GM21360 (cell line): Measurements from ENCODE around the gene SNX25.

Source experiments
- ATAC-seq: cut with Tn5 transposase; IDR thresholded peaks from one replicate; pipeline ENCODE4 v1.9.1; 2021; ENCODE audit warnings: mild to moderate bottlenecking, moderate library complexity; ENCODE audit not compliant: unreplicated experiment

SNX25 gene

DNA sequence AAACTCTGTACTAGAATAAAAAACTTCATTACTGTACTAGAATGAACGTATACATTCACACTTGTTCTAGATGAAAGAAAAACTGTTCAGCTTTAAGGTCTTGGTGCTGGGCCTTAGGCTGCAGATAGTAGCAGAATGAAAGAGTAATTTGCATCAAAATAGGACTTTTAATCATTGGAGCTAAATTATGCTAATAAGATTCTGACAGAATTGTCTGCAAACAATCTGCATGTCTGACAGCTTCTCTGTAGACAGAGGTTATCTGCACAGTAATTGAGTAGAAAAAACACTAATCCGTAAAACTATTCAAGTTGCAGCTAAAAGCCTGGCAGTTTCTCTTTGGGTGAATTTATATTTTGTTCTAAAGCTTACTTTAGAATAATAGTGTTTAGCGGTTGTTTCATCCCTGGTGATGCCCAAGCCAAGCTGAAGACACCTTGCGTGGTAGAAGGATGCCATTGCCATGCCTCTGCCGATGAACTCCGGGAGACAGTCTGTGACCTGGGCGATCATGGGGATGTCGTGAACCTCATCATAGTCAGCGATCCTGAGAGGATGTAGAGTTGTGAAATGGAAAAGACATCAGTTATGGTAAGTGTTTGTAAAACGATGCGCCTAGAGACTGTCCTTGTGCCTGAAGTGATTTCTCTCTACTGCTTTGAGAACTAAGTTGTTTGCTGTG is 161.0 kb downstream of the SNX25 start:
- ATAC-seq = no peak

- ATAC-seq = no peak
These were observed 162.3 kb downstream of the SNX25 start for GRCh38 chr4:185371702-185372101.

- no peak for ATAC-seq
These were observed 164.6 kb downstream of the SNX25 start for GRCh38 chr4:185374027-185374426.

DNA sequence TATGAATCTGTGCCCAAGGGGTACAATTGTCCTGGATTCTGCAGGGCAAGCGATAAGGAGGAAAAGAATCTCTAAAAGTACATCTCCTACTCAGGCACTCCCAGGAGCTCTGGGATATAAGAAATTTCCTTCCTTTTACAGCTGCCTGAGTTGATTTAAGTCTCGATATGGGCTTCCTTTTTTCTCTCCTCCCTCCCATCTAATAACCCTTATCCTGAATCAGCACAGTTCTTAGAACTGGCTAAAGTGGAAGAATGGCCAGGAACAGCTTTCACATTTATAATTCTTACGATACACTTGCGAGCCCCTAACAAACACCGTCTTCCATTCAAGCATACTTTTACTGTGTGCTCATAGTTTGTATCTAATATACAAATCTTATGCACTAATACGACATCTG is 165.2 kb downstream of the SNX25 start:
- no peak for ATAC-seq

GRCh38 chr4:185378264-185378663 is 168.9 kb downstream of the SNX25 start:
- ATAC-seq = no peak

DNA sequence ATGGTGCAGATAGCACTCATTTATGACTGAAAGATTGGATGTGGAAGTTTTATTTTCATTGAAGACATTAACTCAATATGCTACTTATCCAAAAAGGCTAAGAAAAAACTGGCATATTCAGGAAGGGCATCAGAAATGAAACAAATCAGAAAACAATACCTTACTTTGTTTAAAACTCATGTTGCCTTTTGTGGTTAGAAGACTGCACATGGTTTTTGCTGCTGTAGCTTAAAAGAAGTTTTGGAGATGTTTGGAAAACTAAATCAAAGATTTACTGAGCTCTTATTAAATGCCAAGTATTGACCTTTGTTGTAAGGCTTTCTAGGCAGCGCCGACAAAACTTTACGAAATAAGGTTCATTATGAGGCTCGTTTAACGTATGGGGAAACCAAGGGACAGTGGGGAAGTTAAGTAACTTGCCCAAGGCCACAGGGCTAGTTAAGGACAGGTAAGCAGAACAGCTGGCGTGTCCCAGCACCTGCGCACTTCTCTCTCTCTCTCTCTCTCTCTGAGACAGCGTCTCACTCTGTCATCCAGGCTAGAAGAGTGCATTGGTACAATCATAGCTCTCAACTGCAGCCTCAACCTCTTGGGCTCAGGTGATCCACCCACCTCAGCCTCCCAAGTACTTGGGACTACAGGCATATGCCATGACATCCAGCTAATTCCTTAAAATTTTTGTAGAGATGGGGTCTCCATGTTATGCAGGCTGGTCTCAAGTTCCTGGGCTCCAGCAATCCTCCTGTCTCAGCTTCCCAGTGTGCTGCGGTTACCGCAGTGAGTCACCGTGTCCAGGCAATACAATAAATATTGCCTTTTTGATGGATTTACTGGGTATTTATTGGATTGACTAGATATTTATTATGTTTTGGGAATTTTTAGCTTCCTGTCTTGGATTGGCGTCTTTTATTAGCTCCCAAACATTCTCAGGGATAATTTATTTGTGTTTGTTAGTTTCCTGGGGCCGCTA is 170.2 kb downstream of the SNX25 start:
- ATAC-seq = no peak

GRCh38 chr4:185380320-185380719 is 170.9 kb downstream of the SNX25 start:
- no peak for ATAC-seq

DNA sequence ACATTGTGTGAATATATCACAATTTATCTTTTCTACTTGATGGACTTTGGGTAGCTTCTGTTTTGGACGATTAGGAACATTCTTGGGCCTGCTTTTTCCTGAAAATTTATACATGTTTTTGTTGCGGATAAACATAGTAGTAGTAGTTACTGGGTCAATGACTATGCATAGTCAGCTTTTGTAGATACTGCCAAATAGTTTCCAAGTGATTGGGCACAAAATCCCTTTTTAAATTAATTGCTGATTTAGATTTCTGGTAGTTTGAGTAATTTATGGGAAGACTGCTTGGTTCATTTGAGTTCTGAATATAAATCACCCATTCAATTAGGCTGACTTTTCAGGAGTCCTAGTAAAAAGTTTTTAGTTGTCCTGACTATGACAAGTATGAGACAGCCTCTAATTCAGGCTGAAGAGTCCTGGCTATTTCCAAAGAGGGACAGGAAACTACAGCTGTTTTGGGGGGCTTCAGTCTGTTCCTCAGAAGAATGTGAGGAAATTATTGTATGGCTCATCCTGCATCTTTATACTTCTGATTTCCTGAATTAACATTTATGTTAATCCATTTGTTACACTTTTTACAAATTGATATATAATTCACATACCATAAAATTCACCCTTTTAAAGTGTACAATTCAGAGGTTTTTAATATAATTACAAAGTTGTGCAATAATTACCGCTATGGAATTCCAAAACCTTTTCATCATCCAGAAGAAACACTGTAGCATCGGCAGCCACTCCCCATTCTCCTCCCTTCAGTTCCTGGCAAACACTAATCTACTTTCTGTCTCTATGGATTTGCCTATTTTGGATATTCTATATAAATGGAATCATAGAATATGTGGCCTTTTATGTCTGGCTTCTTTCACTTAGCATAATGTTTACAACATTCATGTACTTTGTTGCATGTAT is 172.1 kb downstream of the SNX25 start:
- no peak for ATAC-seq

GRCh38 chr4:185382754-185383153 is 173.4 kb downstream of the SNX25 start:
- no peak for ATAC-seq

GRCh38 chr4:185383451-185383850 is 174.1 kb downstream of the SNX25 start:
- ATAC-seq = no peak

- no peak for ATAC-seq
These were observed 174.7 kb downstream of the SNX25 start for GRCh38 chr4:185384061-185384460.

GRCh38 chr4:185384930-185385331 is 175.5 kb downstream of the SNX25 start:
- ATAC-seq = no peak

DNA sequence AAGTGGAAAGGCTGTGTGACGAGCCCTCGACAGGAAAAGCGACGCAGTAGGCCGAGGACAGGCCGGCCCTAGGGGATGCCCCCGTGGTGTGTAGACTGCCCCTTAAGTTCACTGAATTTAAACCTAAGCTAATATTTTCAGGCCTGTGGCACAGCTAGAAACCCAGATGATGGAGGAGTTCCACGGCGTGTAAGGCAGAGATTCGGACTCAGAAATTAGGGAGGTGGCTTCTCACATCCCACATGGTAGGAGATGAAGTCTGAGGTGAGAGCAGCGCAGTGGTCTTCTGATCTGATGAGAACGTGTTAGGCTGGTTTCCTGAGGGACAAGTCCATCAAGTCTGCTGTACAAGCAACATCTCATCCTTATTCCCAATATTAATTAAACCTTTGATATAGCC is 178.6 kb downstream of the SNX25 start:
- no peak for ATAC-seq

GRCh38 chr4:185390941-185391340 is 181.5 kb downstream of the SNX25 start:
- no peak for ATAC-seq

DNA sequence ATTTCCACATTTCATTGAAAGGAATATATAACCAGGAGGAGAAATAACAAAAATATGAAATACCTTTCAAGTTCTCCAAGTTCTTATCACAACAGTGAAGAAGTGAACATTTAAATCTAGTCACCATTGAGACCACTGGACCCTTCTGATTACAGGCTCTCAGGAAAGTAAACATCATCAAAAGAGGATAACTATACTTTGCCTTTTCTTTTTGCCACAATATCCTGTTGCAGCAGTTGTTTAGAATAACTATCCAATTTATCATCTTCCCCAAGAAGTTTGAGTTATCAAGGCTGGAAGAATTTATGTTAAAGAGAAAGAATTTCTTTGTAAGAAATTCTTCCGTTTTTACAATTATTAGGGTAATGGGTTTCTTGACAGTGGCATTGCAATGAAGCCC is 182.8 kb downstream of the SNX25 start:
- no peak for ATAC-seq

DNA sequence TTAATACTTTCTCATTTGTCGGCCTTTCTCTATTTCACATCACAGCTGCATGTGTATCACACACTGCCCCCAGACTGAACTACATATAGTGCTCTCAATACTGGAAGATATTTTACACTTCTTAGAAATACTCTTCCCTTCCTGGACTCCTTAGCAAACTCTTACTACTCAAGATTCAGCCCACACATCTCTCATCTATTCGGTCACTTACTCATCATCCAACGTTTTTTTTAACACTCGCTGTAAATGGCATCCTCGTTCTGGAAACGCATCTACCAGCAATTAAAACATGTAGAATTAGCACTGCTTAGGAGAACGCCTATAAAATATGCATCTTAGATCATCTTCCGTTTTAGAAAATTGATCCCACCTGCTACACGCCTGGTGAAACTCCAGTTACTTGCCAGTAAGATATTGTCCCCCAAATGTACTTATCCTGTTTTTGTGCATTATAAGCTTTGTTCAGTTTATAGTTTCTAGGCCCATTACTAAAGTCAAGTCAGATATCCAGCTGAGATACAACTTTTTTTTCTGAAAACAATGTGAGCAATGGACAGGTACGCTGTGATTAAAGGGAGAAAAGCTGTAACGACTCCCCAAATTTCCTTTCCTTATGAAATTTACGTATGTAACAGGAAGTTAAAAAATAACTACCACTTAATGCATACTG is 185.3 kb downstream of the SNX25 start:
- ATAC-seq = no peak

- no peak for ATAC-seq
These were observed 186.0 kb downstream of the SNX25 start, which contains the start of gene LRP2BP for GRCh38 chr4:185395238-185395955. LRP2BP (minus strand) TSS chr4:185395924; CDS start chr4:185378186, 17,738 bp downstream.

DNA sequence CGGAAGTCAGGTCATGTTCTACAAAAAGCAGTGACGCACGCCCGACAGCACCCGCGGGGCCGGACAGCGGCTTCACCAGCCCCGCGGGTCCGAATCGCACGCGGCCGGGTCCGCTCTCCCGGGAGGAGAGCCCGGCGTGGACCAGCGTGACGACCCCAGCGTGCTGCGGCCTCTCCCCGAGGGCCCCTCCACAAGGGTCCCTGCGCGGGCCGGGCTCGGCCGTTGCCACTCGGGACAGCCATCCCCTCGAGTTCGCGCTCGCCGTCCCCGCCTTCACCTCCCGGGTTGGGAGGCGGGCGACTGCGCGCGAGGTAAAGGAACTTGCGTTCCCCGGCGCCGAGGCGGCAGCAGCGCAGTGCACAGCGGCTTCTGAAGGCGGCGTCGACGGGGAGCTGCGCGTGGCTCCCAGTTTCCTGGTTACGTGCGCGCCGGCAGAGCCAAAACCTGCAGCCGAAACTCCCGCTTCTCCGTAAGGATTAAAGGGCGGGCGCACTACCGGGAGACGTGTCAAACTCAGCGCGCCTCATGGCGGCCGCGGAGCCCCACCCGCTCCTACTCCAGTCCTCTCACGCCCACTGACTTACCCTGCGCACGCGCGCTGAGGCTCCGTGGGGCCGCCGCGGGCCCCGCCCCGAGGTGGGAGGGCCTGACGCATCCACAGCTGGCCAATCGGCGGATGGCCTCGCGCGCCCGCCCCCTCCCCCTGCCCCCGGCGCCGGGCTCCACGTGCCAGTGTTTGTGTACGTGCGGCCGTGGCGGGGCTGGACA is 186.7 kb downstream of the SNX25 start:
- ATAC-seq = peak; percentile 72
